Stomach (tissue), 4 donors: ENCODE results near the gene EMB.

Source experiments
- CTCF ChIP-seq, 7 experiments: fragments of 450-650 bp in 4 of 7; fragments of 200-600 bp in 3 of 7; sonication (generic) in 3 of 7; IDR thresholded peaks; one replicate each; pipeline ENCODE4 v1.5.1; 2016 to 2019; ENCODE audit warnings: antibody characterized with exemption in 7 of 7, control low read depth in 2 of 7, mild to moderate bottlenecking in 1 of 7
- EP300 ChIP-seq: sonication (generic); formaldehyde crosslinking; IDR thresholded peaks from one replicate; pipeline ENCODE4 v1.6.1; 2017; ENCODE audit warnings: antibody characterized with exemption

- no peak for TF ChIP-seq EP300
- TF ChIP-seq CTCF (IDR thresholded peaks at IDR 0.05): no peak
Measured at GRCh38 chr5:50447228-50447627, 6.1 kb upstream of the EMB start.
